Body of pancreas (tissue), 4 donors: ENCODE measurements around the gene TRIAP1.

Experiments
- CTCF ChIP-seq, 7 experiments: fragments of 450-650 bp in 4 of 7; fragments of 200-600 bp in 3 of 7; sonication (generic) in 3 of 7; IDR thresholded peaks; one replicate each; pipeline ENCODE4 v1.5.1; 2016 to 2019; ENCODE audit warnings: antibody characterized with exemption in 7 of 7
- POLR2A ChIP-seq, 3 donors: fragments of 450-650 bp; IDR thresholded peaks; one replicate each; pipeline ENCODE4 v1.6.1; 2016; ENCODE audit warnings: antibody characterized with exemption in 3 of 3, mild to moderate bottlenecking in 2 of 3

DNA sequence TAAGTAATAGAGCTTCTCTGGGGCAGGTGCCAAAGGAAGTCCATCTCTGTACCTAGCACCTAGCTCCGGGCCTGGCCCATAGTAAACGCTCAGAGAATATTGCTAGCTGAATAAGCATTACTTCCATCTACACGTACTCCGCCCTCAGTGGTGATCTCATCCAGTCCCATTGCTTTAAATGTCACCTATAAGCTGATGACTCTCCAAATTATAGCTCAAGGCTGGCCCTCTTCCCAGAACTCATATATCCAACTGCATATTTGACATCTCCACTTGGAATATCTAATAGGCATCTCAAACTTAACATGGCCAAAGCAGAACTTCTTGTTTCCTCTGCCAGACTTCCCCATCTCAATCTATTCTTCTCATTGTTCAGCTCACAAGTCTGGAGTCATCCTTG is 42.8 kb upstream of the TRIAP1 start:
- TF ChIP-seq POLR2A (IDR thresholded peaks at IDR 0.05) (no peak), CTCF (IDR thresholded peaks at IDR 0.05) (no peak)
